ENCODE measurements around the gene DGCR8.
"Not testable (repeated sequence)": the region's sequence is repeated elsewhere in the genome, so short reads cannot be mapped to it uniquely, and the experiment has no call there.

DGCR8 gene

DNA sequence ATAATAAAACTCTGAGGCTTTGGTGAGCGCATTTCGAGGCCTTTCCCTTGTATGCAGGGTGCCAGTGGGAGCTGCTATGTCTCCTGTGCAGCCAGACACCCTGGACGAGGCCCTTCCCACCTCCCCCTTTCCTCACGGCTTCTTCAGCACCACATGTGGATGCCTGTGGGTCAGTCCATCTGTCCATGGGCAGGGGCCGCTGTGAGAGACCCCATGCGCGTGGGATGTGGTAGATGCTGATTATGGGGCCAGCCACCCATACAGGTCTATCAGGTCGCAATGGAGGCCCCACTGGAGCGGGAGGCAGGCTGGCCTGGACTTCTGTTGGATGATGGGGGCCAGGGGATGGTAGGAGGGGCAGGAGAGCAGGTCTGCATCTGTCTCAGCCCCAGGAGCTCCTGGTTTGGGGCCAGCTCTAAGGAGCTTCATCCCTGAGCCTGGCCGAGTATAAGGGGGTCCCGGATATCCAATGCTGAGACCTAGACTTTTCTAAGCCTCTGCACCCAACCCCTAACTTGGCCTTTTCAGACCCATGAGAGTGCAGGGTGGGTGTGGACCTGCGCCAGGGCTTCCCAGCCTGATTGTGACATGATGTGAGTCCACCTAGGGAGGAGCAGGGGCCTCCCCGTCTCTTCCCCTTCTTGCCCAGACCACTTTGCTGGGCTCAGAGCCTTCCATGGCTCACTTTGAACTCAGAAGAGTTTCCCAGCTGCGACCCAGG lies 14.0 kb upstream of the DGCR8 start:
- no peak for DNase-seq (ENCODE audit: low read depth in 1 of 2, low spot score in 1 of 2)

- DNase-seq (ENCODE audit: low read depth in 1 of 2, low spot score in 1 of 2), result no peak
Observed at GRCh38 chr22:20066617-20067383, 13.2 kb upstream of the DGCR8 start.

DNA sequence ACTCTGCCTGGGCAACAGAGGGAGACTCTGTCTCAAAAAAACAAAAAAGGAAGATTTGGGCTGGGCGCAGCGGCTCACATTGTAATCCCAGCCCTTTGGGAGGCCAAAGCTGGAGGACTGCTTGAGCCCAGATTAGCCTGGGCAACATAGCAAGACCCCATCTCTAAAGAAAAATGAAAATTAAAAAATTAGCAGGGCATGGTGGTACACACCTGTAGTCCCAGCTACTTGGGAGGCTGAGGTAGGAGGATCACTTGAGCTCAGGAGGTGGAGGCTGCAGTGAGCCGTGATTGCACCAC lies 12.7 kb upstream of the DGCR8 start:
- DNase-seq (ENCODE audit: low read depth in 1 of 2, low spot score in 1 of 2), result not testable (repeated sequence)

GRCh38 chr22:20068640-20069039 lies 11.4 kb upstream of the DGCR8 start:
- DNase-seq (ENCODE audit: low read depth in 1 of 2, low spot score in 1 of 2), result no peak

DNA sequence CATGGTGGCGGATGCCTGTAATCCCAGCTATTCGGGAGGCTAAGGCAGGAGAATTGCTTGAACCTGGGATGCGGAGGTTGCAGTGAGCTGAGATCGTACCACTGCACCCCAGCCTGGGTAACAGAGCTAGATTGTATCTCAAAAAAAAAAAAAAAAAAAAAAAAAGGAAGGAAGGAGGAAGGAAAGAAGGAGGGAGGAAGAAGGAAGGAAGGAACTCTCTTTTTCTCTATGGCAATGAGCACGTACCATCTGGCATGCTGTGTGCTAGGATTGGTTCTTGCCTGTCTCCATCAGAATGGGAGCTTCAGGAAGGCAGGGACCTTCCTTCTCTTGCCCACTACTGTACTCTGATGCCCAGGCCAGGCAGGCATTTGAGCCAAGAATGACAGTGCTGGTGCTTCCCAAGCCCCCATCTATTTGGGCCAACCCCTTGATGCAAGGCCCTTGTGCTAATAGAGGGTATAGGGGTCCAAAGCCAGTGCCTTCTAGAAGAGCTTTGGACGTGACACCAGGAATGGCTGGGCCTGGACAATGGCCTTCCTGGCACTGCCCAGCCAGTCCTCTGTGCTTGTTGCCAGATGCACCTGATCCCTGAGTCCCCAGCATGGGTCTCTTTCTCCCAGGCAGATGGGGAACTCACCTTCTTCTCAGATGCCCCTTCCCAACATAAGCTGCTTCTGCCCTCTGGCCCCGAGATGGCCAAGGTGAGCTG lies 10.6 kb upstream of the DGCR8 start:
- no peak for DNase-seq (ENCODE audit: low read depth in 1 of 2, low spot score in 1 of 2)

DNA sequence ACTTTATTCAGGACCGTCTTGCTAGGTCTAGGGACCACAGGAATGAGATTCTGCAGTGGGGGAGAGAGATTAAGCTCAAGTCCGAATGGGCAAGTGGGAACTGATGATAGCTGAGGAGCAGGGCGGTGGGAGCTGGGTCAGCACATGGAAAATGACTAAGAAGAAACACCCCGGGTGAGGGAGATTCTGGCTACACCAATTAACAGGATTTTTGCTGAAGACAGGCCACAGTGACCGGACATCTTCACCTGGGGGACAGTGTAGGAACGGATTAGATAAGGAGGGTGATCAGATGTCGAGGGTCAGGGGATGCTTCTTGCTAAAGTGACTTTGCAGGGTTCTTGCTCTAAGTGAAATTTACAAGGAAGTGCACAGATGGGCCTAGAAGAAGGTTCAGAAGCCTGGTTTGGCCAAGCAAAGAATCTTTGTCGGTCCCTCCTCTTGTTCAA lies 8.5 kb upstream of the DGCR8 start:
- no peak for DNase-seq (ENCODE audit: low read depth in 1 of 2, low spot score in 1 of 2)

- DNase-seq (ENCODE audit: low read depth in 1 of 2, low spot score in 1 of 2), result no peak
Observed at GRCh38 chr22:20076627-20077172, 3.3 kb upstream of the DGCR8 start.

DNA sequence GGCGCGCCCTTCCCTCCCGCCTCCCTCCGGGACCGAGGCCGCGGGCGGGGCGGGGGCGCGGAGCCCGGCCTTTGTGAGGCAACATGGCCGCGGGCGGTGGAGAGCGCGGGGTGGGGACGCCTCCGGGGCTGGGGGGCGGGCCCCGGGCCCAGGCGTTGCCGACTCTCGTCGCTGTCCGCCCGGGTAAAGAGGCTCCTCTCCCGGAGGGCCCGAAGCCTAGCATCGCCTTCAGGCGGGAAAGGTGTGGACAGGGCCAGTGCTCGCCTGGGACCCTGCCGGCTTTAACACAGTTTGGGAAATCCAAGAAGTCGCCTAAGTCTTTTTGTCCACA lies 369 bp downstream of the DGCR8 start:
- DNase-seq (ENCODE audit: low read depth in 1 of 2, low spot score in 1 of 2), result peak; percentile 52 to 61

GRCh38 chr22:20080776-20081654 lies 974 bp downstream of the DGCR8 start:
- DNase-seq (ENCODE audit: low read depth in 1 of 2, low spot score in 1 of 2), result no peak

DNA sequence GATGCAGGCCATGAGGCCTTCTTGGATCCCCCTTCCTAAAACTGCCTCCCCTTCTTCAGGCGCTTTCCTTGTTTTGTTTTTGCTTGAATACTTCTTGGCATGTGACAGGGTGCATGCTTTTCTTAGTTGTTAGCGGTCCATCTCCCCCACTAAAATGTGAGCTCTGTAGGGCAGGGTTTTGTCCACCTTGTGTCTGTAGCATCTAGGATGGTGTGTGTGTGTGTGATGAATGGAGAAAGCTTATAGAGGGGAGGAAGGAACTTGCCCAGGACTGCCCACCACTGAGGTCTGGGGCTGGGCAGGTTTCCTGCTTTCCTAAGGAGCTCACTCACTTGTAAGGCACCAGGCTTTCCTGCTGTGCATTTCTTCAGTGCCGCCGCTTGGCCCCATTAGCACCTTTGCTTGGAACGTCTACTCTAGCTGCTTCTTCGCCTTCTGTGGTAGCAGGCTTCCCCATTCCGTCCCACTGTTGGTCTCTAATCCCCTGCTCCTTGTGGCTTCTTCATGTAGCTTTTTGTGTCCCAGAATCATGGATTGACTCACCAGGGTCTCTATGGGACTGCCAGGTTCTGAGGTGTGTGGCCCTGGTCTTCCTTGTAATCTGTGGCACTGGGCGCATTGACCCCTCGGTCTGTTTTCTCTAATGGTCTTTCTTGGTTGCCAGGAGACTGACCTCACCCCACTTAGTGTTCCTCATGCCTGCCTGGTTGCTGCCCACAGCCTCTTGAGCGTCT lies 3.3 kb downstream of the DGCR8 start:
- DNase-seq (ENCODE audit: low read depth in 1 of 2, low spot score in 1 of 2), result no peak

GRCh38 chr22:20083891-20084546 lies 4.0 kb downstream of the DGCR8 start:
- no peak for DNase-seq (ENCODE audit: low read depth in 1 of 2, low spot score in 1 of 2)

DNA sequence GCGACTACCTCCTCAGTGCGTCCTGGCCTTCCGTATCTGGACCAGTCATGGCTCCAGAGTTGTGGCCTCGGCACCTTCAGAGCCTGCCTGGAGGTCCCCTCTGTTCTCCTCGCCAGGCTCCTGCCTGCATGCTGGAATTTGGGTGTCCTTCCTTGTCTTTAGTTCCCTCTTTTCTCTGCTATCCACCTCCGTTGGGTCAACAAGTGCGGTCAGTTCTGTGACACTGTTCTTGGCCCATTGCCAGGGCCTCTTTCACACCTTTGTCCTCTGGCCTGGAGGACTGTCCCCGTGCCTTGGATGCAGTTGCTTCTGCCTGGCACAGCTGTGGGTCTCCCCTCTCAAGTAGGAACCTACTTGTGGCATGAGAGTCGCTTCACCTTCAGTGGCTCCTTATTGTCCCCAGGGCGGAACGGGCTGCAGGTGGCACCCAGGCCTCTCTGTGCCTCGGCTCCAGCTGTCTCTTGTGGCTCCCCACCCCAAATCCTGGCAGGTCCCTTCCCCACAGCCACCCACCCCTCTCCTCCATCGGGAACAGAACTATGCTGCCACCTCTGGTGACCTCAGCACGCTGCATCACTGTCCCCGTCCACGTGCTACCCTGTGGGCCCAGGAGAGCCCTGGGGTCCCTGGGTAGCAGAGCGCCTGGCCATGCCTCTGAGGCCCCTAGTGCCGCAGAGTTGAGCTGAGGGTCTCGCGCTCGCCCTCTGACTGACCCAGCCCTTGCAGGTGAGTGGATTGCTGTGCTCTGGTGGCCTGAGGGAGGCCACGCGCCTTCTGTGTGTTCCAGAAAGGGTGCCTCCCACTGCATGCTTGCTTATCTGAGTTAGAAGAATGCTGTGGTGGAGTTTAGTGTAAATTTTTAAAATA lies 4.7 kb downstream of the DGCR8 start:
- no peak for DNase-seq (ENCODE audit: low read depth in 1 of 2, low spot score in 1 of 2)

DNA sequence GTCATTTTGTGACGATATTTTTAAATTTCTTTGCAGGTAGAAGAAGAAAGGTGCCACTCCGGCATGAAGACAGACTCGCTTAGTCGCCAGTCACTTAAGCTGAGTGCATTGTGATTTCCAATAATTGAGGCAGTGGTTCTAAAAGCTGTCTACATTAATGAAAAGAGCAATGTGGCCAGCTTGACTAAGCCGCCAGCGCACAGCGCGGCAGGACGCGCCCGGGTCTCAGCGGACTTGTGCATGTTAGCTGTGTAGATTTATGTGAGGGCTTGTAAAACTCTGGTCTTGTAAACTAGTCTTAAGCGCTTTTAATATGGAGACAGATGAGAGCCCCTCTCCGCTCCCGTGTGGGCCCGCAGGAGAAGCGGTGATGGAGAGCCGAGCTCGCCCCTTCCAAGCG lies 5.6 kb downstream of the DGCR8 start:
- no peak for DNase-seq (ENCODE audit: low read depth in 1 of 2, low spot score in 1 of 2)

DNA sequence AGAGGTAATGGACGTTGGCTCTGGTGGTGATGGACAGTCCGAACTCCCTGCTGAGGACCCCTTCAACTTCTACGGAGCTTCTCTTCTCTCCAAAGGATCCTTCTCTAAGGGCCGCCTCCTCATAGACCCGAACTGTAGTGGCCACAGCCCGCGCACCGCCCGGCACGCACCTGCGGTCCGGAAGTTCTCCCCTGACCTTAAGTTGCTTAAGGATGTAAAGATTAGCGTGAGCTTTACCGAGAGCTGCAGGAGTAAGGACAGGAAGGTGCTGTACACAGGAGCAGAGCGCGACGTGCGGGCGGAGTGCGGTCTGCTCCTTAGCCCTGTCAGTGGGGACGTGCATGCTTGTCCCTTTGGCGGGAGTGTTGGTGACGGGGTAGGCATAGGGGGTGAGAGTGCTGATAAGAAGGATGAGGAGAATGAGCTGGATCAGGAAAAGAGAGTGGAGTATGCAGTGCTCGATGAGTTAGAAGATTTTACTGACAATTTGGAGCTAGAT lies 6.1 kb downstream of the DGCR8 start:
- DNase-seq (ENCODE audit: low read depth in 1 of 2, low spot score in 1 of 2), result no peak

DNA sequence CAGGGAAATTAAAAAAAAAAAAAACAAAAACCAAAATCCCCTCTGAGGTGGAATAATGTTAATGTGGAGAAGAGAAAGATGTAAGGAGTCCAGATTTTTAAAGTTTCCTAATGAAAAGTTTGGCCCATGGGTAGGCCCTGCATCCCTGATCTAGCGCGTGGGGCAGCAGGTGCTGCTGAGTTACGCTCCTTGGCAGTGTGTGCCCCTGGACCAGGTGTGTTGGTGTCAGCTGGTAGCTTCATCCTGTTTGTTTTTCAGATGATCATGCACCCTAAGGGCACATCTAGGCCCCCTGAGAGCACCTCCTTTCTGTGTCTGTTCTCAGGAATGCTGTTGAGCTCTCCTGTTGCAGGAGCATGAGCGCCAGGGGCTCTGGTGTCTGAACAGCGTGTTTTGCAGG lies 6.7 kb downstream of the DGCR8 start:
- no peak for DNase-seq (ENCODE audit: low read depth in 1 of 2, low spot score in 1 of 2)

DNA sequence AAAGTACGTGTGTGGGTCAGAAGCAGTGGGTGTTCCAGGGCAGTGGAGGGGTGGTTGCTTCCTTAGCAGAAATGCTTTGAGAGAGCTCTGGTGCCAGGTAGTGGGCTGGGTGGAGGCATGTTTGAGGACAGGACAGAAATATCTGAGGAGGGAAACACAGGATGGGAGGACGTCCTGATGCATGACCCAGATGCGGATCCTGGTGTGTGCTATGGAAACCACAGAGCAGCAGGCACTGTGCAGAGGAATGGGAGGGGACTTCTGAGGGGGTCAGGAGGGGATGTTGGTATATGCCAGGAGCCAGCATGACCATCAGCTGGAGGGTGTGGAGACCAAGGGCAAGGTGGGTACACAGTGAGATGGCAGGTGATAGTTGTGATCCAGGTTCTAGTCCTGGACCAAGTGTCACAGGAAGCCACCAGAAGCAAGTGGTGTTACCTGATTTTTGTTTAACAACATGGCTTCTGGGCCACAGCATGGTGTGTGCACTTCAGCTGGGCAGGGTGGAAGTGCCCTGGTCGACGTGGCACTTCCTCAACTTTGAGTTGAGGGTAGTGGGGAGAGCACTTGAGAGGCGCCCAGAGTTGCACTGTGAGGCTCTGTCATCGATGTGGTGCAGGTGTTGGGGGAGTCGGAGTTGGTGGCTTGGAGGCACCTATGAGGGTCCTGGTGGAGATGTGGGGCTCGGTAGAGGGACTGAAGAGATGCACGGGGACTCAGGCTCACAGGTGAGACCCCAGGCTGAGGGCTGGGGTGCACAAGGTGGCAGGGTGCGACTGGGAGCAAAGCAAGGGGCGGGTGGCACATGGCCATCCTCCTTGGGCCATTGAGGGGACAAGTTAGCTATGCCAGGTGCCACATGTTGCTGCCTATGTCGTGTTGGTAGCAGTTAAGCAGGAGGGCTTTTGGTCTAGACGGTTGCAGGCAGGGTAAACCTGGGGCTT lies 7.5 kb downstream of the DGCR8 start:
- DNase-seq (ENCODE audit: low read depth in 1 of 2, low spot score in 1 of 2), result no peak

- DNase-seq (ENCODE audit: low read depth in 1 of 2, low spot score in 1 of 2), result no peak
Observed at GRCh38 chr22:20088263-20088648, 8.2 kb downstream of the DGCR8 start.

All from stimulated activated CD4-positive, alpha-beta T cell treated with anti-CD3 and anti-CD28 coated beads, Interleukin-15, amount 100 ng/mL, for 1 hour (primary cell).